Left colon (tissue), 2 donors: ENCODE data around the gene FHL1. TPM values are rescaled to one million over a fixed set of nuclear protein-coding genes. Genes with fewer than 3 reads are reported as not detected.

Source experiments
- ATAC-seq: fragments of 200-7000 bp; cut with Tn5 transposase; one replicate; pipeline ENCODE4 v1.9.1; 2020; ENCODE audit warnings: mild to moderate bottlenecking, moderate library complexity
- DNase-seq, 2 donors: peaks; one replicate each; pipeline ENCODE4 v3.0.0-alpha.2; 2020
- intact Hi-C, 2 donors: fragments of 100-400 bp; cut with DNase I in 1 of 2; cut with micrococcal nuclease in 1 of 2; formaldehyde crosslinking; loops; one replicate each; pipeline versions ENCODE4 v1.11.2 to v1.14.0; 2022; cut with DNase I, micrococcal nuclease
- total RNA-seq, 2 donors: library from RNA; stranded (reverse); fragmentation: NEBNext Ultra II Directional; extraction: Animal tissue kit (Norgen Biotek cat#: 25700); gene quantifications; one replicate each; pipeline ENCODE4 v1.2.1, GENCODE V29; 2021
- donor health status: DM: no; HTN: no; CAD: no.
- donor health status: DM: yes; HTN: yes; CAD: no.

The FHL1 gene
- total RNA-seq, 2 donors from 2014 or later: 24.8 to 175 TPM

DNA sequence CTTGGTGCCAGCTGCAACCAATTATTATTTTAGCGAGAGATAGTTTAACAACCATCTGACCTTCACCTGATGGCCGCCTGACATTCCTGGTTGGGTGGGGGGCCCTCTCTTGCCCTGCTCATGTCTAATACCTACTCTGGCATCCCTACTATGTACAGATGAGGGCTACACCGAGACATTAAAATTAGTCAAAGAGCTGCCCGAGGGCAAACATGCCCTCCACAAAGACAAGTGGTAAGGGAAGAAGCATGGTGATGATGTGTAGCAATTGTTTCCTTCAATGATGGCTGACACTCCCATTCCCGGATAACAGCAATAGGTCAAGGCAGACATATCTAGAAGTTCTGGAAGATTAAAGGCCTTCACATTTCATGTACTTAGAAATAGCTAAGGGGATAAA is 54.3 kb downstream of the FHL1 start:
- DNase-seq (no peak), ATAC-seq (no peak)
- intact Hi-C loops: no loop called here

DNA sequence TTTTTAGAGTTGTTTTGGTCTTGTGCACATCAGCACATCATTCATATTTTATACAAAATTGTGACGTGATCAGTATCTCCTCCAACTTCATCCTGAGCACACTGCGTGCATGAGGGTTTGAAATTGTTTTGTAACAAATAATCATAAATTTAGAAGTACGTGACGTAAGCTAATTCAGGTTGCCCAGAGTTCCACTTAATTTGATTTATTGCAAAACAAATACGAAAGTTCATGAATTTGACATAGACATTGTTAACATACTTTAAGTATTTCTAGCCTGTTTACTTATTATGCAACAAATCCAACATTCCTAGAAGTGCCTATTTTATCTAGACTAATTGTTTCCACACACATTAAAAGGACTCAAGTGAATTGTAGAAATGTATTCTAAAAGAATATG is 55.6 kb downstream of the FHL1 start:
- intact Hi-C loops: no loop called here
- ATAC-seq: no peak

DNA sequence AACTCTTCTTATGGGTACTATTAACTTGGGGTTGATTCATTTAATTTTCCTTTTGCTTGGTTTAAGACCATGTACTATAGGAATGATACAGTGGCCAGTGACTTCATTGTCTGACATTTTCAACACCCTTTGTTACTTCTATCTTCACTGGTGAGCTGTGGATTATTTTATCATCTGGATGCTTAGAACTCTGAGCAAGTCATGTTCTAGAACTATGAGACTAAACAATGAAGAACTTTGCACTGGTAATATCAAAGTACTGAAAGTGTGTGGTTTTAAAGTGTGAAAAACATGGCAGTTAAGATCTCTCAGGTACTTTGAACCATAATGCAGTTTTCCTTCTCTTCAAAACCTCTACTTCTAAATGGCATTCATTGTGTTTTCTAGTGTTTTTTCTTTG is 56.1 kb downstream of the FHL1 start:
- intact Hi-C loops: no loop called here
- no peak for ATAC-seq
- no peak for DNase-seq

More for the DNA sequence above, 55.6 kb downstream of the FHL1 start:
- no peak for DNase-seq

DNA sequence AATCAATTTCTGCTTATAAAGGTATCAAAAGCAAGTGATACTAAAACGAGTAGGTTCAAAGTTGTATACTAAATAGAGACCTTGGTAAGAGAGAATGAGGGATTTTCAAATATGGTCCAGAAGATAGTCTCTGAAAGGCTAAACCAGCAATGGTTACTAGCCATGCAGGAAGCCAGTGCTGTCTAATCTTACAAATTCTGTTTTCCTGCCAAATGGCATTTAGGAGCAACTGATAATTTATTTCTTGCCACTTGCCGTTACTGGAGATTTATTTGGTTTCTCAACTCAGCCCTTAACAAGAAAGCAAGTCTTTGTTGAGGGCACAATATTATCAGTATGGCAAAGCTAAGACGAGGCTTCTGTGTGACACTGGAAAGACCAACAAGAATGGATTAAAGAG is 56.6 kb downstream of the FHL1 start:
- DNase-seq: no peak
- intact Hi-C loops: no loop called here
- no peak for ATAC-seq

DNA sequence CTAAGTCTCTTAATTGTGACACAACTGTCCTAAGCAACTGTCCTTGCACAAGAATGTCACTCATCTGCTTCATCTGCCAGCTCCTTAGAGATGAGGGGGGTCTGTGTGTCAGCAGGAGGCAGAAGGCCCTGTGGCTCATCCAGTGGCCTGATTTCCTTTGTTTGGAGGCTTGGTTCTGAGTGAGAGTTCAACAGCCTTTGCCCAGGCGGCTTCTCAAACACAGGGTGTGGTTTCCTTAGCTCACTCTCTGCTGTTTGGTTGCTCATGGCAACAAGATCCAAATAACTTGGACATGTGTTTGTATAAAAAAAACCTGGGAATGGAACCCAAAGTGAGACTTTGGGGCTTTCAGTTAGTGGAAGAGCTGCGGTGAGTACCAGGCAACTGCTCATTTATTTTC is 57.2 kb downstream of the FHL1 start:
- intact Hi-C loops: no loop called here
- peak; percentile 86 for ATAC-seq

DNA sequence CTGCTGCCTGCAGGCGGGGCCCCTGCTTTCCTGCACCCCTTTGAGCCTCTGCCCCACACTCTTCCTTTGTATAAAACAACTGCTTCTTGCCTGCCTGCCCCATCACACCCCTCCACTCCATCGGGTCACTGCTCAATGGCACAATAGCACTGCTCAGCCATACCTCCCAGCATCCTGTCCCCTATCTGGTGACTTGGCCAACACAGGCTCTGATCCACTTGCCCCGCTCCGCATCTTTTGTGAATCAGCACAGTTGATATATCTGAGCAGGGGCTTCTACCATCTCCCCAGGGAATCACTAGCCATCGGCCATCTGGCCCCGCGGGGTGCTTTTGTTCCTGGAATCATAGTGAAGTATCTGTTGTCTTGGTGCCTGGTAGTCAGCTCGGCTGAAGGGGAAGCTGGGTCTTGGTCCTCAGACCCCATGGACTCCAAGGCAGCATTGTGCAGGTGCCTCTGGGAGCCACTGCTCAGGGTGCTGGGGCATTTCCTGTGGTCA is 58.6 kb downstream of the FHL1 start:
- intact Hi-C loops: no loop called here

More for the DNA sequence above, 57.2 kb downstream of the FHL1 start:
- DNase-seq: peak; percentile 49

DNA sequence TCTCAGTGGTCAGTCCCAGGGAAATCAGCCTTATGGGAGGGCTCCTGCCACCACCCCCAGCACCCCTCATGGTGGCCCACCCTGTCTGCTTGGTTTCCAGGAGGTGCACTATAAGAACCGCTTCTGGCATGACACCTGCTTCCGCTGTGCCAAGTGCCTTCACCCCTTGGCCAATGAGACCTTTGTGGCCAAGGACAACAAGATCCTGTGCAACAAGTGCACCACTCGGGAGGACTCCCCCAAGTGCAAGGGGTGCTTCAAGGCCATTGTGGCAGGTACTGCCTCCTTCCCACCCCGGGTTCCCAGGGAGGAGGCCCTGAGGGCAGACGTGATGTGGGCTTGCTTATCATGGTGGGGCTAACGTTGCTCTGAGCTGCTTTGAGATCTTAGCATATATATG is 59.6 kb downstream of the FHL1 start:
- intact Hi-C loops: no loop called here
- DNase-seq (no peak), ATAC-seq (no peak)

More for the DNA sequence above, 58.6 kb downstream of the FHL1 start:
- no peak for DNase-seq
- ATAC-seq: no peak

DNA sequence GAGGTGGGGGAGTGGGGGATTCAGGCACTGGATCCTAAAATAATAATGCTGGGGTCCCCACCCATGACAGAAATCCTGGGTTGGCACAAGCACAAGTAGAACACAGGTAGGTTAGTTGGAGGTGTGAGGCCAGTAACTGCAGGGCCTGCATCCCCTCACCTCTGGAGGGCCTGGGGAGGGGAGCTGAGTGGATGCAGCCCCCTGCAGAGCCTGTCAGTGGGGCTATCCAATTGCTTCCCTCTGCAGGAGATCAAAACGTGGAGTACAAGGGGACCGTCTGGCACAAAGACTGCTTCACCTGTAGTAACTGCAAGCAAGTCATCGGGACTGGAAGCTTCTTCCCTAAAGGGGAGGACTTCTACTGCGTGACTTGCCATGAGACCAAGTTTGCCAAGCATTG is 60.2 kb downstream of the FHL1 start:
- intact Hi-C loops: no loop called here
- no peak for DNase-seq
- ATAC-seq: no peak

DNA sequence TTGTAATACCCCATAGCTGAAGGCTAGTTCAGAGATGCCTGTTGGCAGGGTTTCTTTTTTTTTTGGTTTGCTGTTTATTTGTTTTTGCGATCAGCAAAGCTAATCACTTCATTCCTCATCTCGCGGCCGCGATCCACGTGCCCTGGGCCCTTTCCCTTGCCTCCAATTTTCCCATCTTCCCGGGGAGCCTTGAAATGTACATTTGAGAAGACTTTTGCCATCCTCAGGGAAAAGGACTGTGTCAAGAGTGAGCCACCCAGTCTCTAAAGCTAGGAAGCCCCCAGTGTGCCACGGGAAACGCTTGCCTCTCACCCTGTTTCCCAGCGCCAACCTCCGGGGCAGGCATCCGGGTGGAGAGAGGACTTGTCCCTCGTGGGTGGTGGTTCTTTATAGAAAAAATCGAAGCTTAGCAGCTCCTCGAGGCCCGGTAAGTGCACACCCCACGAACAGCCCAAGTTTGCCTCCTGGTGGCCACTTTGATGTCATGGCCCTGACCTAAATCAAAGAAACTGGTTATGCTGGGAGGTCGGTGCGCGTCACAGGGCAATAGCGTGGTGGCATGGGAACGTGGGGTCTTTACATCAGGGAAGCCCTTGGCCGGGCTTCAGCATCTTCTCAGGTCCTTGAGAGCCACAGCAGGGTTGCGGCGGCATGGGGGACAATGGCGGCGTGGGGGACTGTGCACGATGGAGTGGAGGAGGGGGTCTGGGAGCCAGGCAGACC is 61.8 kb downstream of the FHL1 start:
- peak; percentile 63 for ATAC-seq
- intact Hi-C loops: no loop called here
- peak; percentile 52 to 61 for DNase-seq

DNA sequence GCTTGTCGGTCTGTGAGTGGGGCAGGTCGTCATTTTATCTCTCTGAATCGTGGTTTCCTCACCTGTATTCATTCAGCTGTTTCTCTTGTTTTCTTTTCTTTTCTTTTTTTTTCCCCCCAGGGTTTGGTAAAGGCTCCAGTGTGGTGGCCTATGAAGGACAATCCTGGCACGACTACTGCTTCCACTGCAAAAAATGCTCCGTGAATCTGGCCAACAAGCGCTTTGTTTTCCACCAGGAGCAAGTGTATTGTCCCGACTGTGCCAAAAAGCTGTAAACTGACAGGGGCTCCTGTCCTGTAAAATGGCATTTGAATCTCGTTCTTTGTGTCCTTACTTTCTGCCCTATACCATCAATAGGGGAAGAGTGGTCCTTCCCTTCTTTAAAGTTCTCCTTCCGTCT is 62.4 kb downstream of the FHL1 start:
- intact Hi-C loops: loop anchor here in 1 of 2 donors (10.0 kb wide), 1 partner anchor 185 kb away; no protein-coding TSS in a partner anchor
- ATAC-seq (no peak), DNase-seq (no peak)

DNA sequence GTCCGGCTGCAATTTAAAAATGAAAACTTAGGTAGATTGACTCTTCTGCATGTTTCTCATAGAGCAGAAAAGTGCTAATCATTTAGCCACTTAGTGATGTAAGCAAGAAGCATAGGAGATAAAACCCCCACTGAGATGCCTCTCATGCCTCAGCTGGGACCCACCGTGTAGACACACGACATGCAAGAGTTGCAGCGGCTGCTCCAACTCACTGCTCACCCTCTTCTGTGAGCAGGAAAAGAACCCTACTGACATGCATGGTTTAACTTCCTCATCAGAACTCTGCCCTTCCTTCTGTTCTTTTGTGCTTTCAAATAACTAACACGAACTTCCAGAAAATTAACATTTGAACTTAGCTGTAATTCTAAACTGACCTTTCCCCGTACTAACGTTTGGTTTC is 62.9 kb downstream of the FHL1 start:
- intact Hi-C loops: loop anchor here in 1 of 2 donors (10.0 kb wide), 1 partner anchor 185 kb away; no protein-coding TSS in a partner anchor
- no peak for ATAC-seq

DNA sequence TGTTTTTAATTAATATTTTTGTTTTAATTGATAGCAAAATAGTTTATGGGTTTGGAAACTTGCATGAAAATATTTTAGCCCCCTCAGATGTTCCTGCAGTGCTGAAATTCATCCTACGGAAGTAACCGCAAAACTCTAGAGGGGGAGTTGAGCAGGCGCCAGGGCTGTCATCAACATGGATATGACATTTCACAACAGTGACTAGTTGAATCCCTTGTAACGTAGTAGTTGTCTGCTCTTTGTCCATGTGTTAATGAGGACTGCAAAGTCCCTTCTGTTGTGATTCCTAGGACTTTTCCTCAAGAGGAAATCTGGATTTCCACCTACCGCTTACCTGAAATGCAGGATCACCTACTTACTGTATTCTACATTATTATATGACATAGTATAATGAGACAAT is 63.5 kb downstream of the FHL1 start:
- no peak for DNase-seq
- no peak for ATAC-seq
- intact Hi-C loops: loop anchor here in 1 of 2 donors (10.0 kb wide), 1 partner anchor 186 kb away; no protein-coding TSS in a partner anchor

More for the DNA sequence above, 62.9 kb downstream of the FHL1 start:
- no peak for DNase-seq

DNA sequence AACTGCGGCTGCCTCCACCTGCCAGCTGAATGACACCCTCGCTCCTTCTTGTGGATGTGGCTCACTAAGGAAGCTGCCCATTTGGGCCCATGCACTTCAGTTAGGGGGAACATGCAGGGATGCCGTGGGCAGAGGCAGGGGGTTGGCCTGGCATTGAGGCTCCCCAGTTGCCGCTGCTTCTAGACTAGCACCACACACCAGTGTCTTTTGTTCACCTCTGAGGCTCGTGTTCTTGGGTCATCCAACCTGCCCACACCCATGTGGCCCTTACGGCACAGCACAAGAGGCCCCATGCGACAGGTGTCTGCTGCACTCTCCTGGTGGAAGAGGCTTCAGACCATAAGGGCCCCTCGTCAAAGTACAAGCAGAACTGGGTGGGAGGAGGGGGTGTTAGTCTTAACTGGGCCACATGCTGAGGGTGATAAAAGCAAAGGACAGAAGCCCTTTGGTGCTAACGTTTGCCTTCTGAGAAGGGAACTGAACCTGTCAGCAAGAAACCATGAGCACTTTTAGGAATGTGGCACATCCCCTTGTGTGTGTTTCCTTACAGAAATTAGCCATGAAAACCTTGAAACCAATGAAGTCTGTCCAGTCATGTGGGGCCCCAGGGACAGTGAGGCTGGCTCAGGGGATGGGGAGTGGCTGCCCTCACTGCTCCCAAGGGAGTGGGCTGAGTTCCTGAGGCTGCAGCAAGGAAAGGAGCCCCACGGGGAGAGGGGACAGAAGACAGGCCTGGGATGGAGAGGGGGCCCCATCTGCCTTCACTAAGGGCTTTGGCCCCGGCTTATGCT is 64.6 kb downstream of the FHL1 start:
- intact Hi-C loops: loop anchor here in 1 of 2 donors (10.0 kb wide), 1 partner anchor 187 kb away; no protein-coding TSS in a partner anchor
- DNase-seq: no peak
- no peak for ATAC-seq

DNA sequence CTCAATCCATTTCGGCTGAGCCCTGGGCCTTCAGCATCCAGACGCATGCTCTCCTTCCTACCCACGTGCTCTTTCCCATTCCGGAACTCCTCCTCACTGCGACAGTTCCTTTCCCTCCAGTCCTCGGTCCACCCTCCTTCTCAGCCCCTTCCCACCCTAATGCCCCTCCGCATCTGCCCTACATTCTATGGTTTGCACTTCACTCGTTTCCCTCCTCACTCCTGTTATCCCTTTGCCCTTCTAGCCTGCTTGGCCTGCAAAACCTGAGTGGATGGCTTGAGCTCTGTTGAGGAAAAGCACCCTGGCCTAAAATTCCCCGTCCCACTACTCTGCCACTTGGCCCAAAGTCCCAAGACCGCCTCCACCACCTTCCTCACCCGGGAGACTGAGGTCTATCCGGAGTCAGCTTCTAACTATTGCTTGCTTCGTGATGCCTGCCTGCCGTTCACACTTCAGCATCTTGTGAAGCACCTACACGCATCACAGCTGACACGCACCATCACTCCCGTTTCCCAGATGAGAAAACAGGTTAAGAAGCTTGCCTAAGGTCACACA is 65.3 kb downstream of the FHL1 start:
- ATAC-seq (no peak), DNase-seq (no peak)
- intact Hi-C loops: loop anchor here in 1 of 2 donors (10.0 kb wide), 1 partner anchor 188 kb away; no protein-coding TSS in a partner anchor

DNA sequence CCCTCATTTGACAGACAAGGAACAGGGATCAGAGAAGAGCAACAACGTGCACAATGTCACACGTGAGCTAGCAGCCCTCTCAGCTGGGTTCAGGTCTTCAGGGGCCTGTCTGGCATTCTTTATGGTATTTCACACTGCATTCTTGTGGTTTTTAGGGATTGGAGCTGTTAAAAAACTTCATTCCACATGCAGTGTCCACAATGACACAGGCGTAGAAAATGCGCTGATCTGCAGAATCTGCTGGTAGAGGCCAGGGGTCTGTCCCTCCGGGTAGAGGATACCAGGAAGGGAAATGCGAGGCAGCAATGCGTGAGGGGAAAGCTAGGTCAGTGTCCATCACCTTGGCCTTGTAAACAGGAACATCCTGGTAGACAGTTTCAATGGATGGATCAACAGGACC is 67.2 kb downstream of the FHL1 start:
- DNase-seq (no peak), ATAC-seq (no peak)
- intact Hi-C loops: loop anchor here in 1 of 2 donors (10.0 kb wide), 1 partner anchor 190 kb away; no protein-coding TSS in a partner anchor

DNA sequence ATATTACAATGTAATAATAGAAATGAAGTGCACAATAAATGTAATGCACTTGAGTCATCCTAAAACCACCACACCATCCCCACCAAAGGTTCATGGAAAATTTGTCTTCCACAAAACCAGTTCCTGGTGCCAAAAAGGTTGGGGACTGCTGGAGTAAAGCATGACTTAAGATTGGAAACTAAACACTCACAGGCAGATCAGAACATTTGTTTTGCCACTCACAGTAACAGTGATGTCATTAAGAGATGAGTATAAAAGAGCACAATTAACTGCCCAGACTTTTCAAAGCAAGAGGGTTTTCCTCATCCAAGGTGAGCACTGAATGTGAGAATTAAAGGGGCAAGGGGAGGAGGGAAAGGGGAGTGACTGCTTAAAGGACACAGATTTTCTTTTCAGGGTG is 68.2 kb downstream of the FHL1 start:
- DNase-seq (no peak), ATAC-seq (no peak)
- intact Hi-C loops: loop anchor here in 1 of 2 donors (10.0 kb wide), 1 partner anchor 191 kb away; no protein-coding TSS in a partner anchor

DNA sequence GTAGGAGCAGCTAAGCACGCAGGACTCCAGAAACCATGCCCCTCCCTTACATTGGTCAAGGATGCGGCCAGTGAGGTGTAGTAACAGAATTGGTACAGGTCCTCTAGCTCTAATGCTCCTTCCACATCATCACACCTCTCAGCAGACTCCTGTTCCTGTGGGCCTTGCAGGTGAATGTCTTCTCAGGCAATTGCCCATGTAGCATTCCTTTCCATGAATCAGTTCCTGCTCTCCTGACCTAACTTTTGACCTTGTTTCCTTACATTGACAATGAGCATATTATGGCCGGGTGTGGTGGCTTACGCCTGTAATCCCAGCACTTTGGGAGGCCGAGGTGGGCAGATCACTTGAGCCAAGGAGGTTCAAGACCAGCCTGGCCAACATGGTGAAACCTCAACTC is 72.6 kb downstream of the FHL1 start:
- intact Hi-C loops: loop anchor here in 1 of 2 donors (10.0 kb wide), 1 partner anchor 195 kb away; no protein-coding TSS in a partner anchor

DNA sequence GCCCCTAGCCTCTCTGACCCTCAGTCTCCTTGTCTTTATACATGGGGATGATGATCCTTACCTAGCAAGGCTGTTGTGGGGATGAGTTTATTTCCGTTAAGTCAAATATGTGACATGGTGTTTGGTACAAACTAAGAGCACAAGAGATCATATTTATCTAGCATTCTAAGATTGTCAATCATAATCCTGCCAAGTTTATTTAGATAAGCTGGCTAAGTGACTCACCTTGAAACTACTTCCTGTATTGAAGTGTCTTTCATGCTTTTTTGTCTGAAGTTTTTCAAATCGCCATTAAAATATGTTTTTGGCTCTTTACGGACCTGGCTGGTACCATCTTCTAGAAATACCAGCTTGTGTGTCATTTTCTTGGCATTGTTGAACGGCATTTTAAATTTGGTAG is 73.2 kb downstream of the FHL1 start:
- DNase-seq: no peak
- ATAC-seq: peak; percentile 67
- intact Hi-C loops: no loop called here

More for the DNA sequence above, 72.6 kb downstream of the FHL1 start:
- DNase-seq (no peak), ATAC-seq (peak; percentile 65)

DNA sequence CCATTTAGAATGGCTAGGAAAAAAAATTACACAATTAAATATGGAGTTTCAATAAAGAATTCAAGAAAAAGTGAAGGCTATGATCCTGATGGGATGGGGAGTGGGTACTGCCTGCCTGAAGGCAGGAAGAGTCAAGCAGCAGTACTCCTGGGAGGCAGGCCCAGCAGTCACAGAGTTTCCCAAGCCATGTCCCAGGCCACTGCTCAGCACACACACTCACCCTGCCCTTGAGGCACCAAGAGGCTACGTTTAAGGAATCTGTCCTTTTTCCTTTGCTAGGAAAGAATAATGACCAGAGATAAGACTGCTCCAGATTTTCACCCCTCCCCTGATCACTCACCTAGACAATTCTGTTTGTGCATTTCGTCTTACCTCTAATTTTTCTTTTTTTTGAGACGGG is 73.6 kb downstream of the FHL1 start:
- DNase-seq (no peak), ATAC-seq (no peak)
- intact Hi-C loops: no loop called here
